Sigmoid colon (tissue), 3 donors: ENCODE measurements around the gene PAK1.
"Not testable (repeated sequence)": the region's sequence is repeated elsewhere in the genome, so short reads cannot be mapped to it uniquely, and the experiment has no call there.

Experiments
- CTCF ChIP-seq, 4 experiments: fragments of 450-650 bp in 3 of 4; fragments of 200-600 bp in 1 of 4; IDR thresholded peaks; one replicate each; pipeline ENCODE4 v1.5.1; 2016 to 2019; ENCODE audit warnings: antibody characterized with exemption in 4 of 4, mild to moderate bottlenecking in 3 of 4, moderate library complexity in 2 of 4
- POLR2A ChIP-seq, 2 donors: fragments of 450-650 bp; IDR thresholded peaks; one replicate each; pipeline ENCODE4 v1.6.1; 2016; ENCODE audit warnings: antibody characterized with exemption in 2 of 2, mild to moderate bottlenecking in 2 of 2, moderate library complexity in 2 of 2

DNA sequence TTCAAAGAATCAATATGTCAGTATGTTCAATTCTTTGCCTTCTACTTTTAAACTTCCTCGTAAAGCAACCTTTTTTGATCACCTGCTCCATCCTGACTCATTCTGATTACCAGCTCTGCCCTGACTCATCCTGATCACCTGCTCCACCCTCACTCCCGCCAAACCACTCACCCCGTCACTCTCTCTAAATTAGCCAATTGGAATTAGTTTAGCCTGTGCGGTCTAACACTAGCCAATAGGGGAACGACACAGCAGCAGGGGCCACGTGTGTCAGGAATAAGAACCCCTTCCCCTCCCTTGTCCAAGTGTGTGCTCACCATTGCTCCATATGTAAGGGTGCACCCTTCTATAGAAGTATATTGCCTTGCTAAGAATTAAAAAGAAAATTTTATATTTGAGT lies 173.9 kb downstream of the PAK1 start:
- not testable (repeated sequence) for TF ChIP-seq POLR2A, CTCF (IDR thresholded peaks at IDR 0.05)
